LNCaP clone FGC (cell line): ENCODE data around the gene EZR.

Source experiments
- DNase-seq: peaks from one replicate; pipeline ENCODE4 v3.0.0-alpha.2; 2011; ENCODE audit warnings: low read depth
- H3K4me3 ChIP-seq: 2 replicates; pipeline ENCODE4 v1.5.1; 2011; ENCODE audit warnings: mild to moderate bottlenecking, low read depth, low read length, control low read depth
- CTCF ChIP-seq: IDR thresholded peaks from 2 replicates; pipeline ENCODE4 v1.5.1; 2012; ENCODE audit warnings: mild to moderate bottlenecking; ENCODE audit not compliant: control insufficient read depth, insufficient read depth; ENCODE audit errors: extremely low read depth

The EZR gene

GRCh38 chr6:158850807-158851115 is 31.6 kb upstream of the EZR start:
- DNase-seq, result no peak
- H3K4me3 ChIP-seq, result no peak overlapping the region
- no peak for TF ChIP-seq CTCF

GRCh38 chr6:158849899-158850806 is 31.0 kb upstream of the EZR start:
- H3K4me3 ChIP-seq, result no peak overlapping the region
- DNase-seq, result no peak
- TF ChIP-seq CTCF, result no peak

- no peak for DNase-seq
Measured at GRCh38 chr6:158848490-158848895, 29.3 kb upstream of the EZR start.

DNA sequence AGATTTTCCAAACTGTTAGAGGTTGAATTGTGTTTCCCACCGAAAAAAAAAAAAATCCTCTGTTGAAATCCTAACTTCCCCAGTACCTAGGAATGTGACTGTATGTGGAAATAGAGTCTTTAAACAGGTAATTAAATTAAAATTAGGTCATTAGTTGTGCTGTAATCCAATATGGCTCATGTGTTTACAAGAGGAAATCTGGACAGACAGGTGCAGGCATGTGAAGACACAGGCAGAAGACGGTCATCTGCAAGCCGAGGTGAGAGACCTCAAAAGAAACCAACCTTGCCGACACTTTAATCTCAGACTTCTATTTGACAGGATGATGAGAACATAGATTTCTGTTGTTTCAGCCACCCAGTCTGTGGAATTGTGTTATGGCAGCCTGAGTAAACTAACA is 28.6 kb upstream of the EZR start:
- no peak for TF ChIP-seq CTCF
- no peak for DNase-seq
- H3K4me3 ChIP-seq, result no peak overlapping the region

More at GRCh38 chr6:158848490-158848895, 29.3 kb upstream of the EZR start:
- no peak overlapping the region for H3K4me3 ChIP-seq
- no peak for TF ChIP-seq CTCF

- no peak for TF ChIP-seq CTCF
- H3K4me3 ChIP-seq, result no peak overlapping the region
- DNase-seq, result no peak
Measured at GRCh38 chr6:158847012-158847529, 27.9 kb upstream of the EZR start.

- TF ChIP-seq CTCF, result no peak
- DNase-seq, result no peak
- H3K4me3 ChIP-seq, result no peak overlapping the region
Measured at GRCh38 chr6:158843751-158844683, 24.8 kb upstream of the EZR start.
